Astrocyte of the spinal cord (primary cell): ENCODE data around the gene LUC7L.
"Not testable (repeated sequence)": the region's sequence is repeated elsewhere in the genome, so short reads cannot be mapped to it uniquely, and the experiment has no call there.

Source experiments
- DNase-seq: peaks from one replicate; pipeline ENCODE4 v3.0.0; 2011; ENCODE audit warnings: low read depth, low spot score
- H3K4me3 ChIP-seq: 2 replicates; pipeline ENCODE4 v1.5.1; 2011; ENCODE audit warnings: low read depth, mild to moderate bottlenecking, low read length, moderate library complexity
- in situ Hi-C: cut with HindIII; loops from 2 replicates; pipeline ENCODE4 v1.10.0; 2017; ENCODE audit warnings: low sequenced_read_pairs
- TF ChIP-seq, protein P1 (sequence below): IDR thresholded peaks from 2 replicates; pipeline ENCODE4 v1.5.1; 2012; ENCODE audit warnings: low read depth, mild to moderate bottlenecking, low read length, inconsistent platforms

Gene LUC7L

GRCh38 chr16:167122-167690 is 62.0 kb downstream of the LUC7L start:
- in situ Hi-C loops, result no loop called here
- TF ChIP-seq, protein P1, sequence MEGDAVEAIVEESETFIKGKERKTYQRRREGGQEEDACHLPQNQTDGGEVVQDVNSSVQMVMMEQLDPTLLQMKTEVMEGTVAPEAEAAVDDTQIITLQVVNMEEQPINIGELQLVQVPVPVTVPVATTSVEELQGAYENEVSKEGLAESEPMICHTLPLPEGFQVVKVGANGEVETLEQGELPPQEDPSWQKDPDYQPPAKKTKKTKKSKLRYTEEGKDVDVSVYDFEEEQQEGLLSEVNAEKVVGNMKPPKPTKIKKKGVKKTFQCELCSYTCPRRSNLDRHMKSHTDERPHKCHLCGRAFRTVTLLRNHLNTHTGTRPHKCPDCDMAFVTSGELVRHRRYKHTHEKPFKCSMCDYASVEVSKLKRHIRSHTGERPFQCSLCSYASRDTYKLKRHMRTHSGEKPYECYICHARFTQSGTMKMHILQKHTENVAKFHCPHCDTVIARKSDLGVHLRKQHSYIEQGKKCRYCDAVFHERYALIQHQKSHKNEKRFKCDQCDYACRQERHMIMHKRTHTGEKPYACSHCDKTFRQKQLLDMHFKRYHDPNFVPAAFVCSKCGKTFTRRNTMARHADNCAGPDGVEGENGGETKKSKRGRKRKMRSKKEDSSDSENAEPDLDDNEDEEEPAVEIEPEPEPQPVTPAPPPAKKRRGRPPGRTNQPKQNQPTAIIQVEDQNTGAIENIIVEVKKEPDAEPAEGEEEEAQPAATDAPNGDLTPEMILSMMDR, result no peak
- H3K4me3 ChIP-seq, result no peak overlapping the region
- DNase-seq, result no peak

DNA sequence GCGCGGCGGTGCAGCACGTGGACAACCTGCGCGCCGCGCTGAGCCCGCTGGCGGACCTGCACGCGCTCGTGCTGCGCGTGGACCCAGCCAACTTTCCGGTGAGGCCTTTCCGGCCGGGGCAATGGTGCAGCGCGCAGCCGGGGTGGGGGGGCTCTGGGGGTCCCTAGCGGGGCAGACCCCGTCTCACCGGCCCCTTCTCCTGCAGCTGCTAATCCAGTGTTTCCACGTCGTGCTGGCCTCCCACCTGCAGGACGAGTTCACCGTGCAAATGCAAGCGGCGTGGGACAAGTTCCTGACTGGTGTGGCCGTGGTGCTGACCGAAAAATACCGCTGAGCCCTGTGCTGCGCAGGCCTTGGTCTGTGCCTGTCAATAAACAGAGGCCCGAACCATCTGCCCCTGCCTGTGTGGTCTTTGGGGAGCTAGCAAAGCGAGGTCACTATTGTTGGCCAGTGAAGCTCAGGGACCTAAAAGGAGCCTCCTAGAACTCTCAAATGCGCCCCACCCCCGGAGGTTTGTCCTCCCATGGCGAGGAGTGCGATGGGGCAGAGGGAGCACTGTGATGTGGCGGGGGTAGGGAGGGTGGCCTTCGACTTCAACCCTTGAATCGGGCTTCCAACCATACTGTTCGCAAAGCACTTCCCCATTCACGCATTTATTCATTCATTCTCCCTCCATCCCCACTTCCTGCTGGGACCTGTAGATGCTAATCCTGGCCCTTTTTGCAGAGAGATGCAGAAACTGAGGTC is 62.7 kb downstream of the LUC7L start:
- in situ Hi-C loops, result no loop called here
- no peak for DNase-seq
- TF ChIP-seq, protein P1, result no peak
- no peak overlapping the region for H3K4me3 ChIP-seq

DNA sequence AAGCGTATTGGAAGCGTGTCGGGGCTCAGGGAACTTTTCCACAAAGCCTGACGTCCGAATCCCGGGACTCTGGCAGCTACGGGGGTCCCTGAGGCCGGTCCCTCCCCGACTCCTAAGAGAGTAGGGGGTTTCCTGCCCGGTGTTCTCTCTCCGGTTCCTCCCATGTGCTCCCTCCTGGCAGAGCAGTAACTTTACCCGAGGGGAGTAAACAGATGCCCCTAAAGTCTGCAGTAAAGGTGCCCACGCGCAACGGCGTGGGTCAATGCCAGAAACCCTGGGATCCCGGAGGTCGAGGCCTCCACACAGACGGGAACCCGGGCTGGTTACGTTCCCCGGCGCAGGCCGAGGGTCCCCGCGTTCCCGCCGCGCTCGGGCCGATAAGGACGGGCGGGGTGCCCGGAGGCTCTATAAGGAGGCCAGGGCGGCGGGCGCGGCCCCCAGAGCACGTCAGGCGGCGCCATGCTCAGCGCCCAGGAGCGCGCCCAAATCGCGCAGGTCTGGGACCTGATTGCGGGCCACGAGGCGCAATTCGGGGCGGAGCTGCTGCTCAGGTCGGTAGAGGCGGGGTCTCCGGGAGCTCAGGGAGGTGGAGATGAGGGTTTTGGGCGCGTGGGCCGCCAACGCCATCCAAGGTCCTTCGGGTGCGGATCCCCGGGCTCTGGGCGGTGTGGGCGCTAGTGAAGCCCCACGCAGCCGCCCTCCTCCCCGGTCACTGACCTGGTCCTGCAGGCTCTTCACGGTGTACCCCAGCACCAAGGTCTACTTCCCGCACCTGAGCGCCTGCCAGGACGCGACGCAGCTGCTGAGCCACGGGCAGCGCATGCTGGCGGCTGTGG is 63.5 kb downstream of the LUC7L start, which contains the start of gene HBM:
TSS of gene HBM (plus strand) at position 440 of the 836 bp plus-strand sequence. CDS start at position 460, 20 bp downstream.
- no peak for DNase-seq
- TF ChIP-seq, protein P1, result no peak
- H3K4me3 ChIP-seq, result no peak within 1 kb of the TSS
- in situ Hi-C loops, result no loop called here

DNA sequence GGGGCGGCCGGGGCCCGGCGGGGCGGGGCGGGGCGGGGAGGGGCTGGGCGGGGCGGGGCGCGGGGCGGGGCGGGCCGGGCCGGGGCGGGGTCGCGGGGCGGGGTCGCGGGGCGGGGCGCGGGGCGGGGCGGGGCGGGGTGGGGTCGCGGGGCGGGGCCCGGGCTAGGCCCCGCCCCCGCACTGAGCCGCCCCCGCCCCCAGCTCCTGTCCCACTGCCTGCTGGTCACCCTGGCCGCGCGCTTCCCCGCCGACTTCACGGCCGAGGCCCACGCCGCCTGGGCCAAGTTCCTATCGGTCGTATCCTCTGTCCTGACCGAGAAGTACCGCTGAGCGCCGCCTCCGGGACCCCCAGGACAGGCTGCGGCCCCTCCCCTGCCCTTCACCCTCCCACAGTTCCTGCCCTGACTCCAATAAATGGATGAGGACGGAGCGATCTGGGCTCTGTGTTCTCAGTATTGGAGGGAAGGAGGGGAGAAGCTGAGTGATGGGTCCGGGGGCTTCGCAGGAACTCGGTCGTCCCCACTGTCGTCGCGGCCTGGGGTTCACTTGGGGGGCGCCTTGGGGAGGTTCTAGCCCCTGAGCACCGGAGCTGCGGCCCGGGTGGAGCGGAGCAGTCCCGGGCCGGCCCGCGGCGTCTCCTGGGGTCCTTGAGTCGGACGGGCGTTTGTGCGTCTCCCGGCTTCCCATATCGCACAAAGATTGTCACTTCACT is 64.3 kb downstream of the LUC7L start:
- in situ Hi-C loops, result no loop called here
- TF ChIP-seq, protein P1, result no peak
- no peak overlapping the region for H3K4me3 ChIP-seq
- no peak for DNase-seq

DNA sequence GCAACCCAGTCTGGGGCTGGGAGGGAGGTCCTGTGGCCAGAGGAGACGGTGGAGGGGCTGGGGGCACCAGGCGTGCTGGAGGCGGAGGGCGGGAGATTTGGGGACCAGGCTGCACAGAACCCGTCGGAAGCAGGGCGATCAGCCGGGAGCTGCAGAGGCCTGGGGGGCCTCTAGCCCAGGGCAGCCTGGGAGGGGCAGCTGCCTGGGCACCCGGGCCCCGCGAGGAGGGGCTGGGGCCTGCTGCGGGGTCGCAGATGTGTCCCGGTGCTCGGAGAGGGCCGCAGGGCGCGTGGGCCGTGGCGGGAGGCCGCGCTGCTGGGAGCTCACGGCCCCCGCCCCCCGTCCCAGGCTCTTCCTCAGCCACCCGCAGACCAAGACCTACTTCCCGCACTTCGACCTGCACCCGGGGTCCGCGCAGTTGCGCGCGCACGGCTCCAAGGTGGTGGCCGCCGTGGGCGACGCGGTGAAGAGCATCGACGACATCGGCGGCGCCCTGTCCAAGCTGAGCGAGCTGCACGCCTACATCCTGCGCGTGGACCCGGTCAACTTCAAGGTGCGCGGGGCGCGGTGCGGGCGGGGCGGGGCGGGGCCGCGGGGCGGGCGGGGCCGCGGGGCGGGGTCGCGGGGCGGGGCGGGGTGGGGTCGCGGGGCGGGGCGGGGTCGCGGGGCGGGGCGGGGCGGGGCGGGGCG is 65.0 kb downstream of the LUC7L start:
- in situ Hi-C loops, result not testable (repeated sequence)

DNA sequence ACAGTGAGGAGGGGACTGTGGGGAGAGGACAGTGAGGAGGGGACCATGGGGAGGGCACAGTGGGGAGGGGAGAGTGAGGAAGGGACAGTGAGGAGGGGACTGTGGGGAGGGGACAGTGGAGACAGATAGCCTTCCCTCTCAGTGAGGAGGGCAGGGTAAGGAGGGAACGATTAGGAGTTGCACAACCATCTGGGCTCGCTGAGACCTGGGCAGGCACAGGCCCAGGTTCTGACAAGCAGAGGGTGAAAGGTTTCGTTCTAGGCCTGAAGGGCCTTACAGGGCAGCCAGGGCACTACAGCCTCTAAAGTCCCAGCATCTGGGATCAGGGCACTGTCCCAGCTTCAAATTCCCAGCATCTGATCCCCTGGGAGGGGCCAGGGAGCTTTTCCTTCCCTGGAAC is 65.6 kb downstream of the LUC7L start:
- in situ Hi-C loops, H3K4me3 ChIP-seq, DNase-seq: not testable (repeated sequence)

More for the DNA sequence above, 65.0 kb downstream of the LUC7L start:
- H3K4me3 ChIP-seq, DNase-seq: not testable (repeated sequence)

DNA sequence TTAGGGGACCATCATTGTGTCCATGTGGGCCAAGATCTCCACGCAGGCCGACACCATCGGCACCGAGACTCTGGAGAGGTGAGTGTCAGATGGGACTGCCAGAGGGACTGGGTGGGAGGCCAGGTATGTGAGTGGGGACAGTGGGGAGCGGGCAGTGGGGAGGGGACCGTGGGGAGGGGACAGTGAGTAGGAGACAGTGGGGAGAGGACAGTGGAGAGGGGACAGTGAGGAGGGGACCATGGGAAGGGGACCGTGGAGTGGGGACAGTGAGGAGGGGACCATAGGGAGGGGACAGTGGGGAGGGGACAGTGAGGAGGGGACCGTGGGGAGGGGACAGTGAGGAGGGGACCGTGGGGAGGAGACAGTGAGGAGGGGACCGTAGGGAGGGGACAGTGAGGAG is 66.1 kb downstream of the LUC7L start:
- in situ Hi-C loops, DNase-seq, H3K4me3 ChIP-seq: not testable (repeated sequence)
